ENCODE data around the gene NOP14. TPM values are rescaled to one million over a fixed set of nuclear protein-coding genes. Genes with fewer than 3 reads are reported as not detected.

NOP14 gene
- total RNA-seq, 2 donors from 2014 or later: 6.6 to 21.0 TPM

- DNase-seq (ENCODE audit: low spot score): no peak
- Histone ChIP-seq H3K4me1 (ENCODE audit: control insufficient read depth in 1 of 2, low read depth in 2 of 2) (no peaks in the 10 kb centered on the region), H3K27me3 (replicated peaks; ENCODE audit: insufficient read depth) (no peaks in the 10 kb centered on the region), H3K9me3 (peaks cover 4% of the 10 kb centered on the region), H3K36me3 (no peaks in the 10 kb centered on the region), H3K27ac (no peak overlapping the region), H3K4me3 (no peak overlapping the region)
- no peak for TF ChIP-seq CTCF (IDR thresholded peaks at IDR 0.05)
- no peak for ATAC-seq (ENCODE audit: insufficient number of reproducible peaks, low FRiP score, low read depth)
Measured at GRCh38 chr4:2982012-2982411, 18.8 kb upstream of the NOP14 start.

GRCh38 chr4:2981256-2981819, 18.1 kb upstream of the NOP14 start:
- DNase-seq (ENCODE audit: low spot score) (no peak), ATAC-seq (ENCODE audit: insufficient number of reproducible peaks, low FRiP score, low read depth) (no peak)
- H3K4me1 ChIP-seq (ENCODE audit: control insufficient read depth in 1 of 2, low read depth in 2 of 2): no peaks in the 10 kb centered on the region
- H3K27ac ChIP-seq: no peak overlapping the region
- H3K36me3 ChIP-seq: no peaks in the 10 kb centered on the region
- no peak for TF ChIP-seq CTCF (IDR thresholded peaks at IDR 0.05)
- no peaks in the 10 kb centered on the region for H3K27me3 ChIP-seq (replicated peaks; ENCODE audit: insufficient read depth)
- peaks cover 4% of the 10 kb centered on the region for H3K9me3 ChIP-seq
- no peak overlapping the region for H3K4me3 ChIP-seq

- H3K4me3 ChIP-seq: no peak overlapping the region
- H3K27ac ChIP-seq: no peak overlapping the region
- no peak for TF ChIP-seq CTCF (IDR thresholded peaks at IDR 0.05)
- no peak for DNase-seq (ENCODE audit: low spot score)
- peaks cover 4% of the 10 kb centered on the region for H3K9me3 ChIP-seq
- H3K36me3 ChIP-seq: no peaks in the 10 kb centered on the region
- ATAC-seq (ENCODE audit: insufficient number of reproducible peaks, low FRiP score, low read depth): no peak
- H3K4me1 ChIP-seq (ENCODE audit: control insufficient read depth in 1 of 2, low read depth in 2 of 2): no peaks in the 10 kb centered on the region
- no peaks in the 10 kb centered on the region for H3K27me3 ChIP-seq (replicated peaks; ENCODE audit: insufficient read depth)
Measured at GRCh38 chr4:2977211-2978088, 14.2 kb upstream of the NOP14 start.

- H3K36me3 ChIP-seq: no peaks in the 10 kb centered on the region
- no peak overlapping the region for H3K4me3 ChIP-seq
- DNase-seq (ENCODE audit: low spot score) (no peak), ATAC-seq (ENCODE audit: insufficient number of reproducible peaks, low FRiP score, low read depth) (no peak)
- H3K27ac ChIP-seq: no peak overlapping the region
- TF ChIP-seq CTCF (IDR thresholded peaks at IDR 0.05): no peak
- H3K9me3 ChIP-seq: no peaks in the 10 kb centered on the region
- no peaks in the 10 kb centered on the region for H3K27me3 ChIP-seq (replicated peaks; ENCODE audit: insufficient read depth)
- H3K4me1 ChIP-seq (ENCODE audit: control insufficient read depth in 1 of 2, low read depth in 2 of 2): no peaks in the 10 kb centered on the region
Measured at GRCh38 chr4:2971275-2971674, 8.1 kb upstream of the NOP14 start.

DNA sequence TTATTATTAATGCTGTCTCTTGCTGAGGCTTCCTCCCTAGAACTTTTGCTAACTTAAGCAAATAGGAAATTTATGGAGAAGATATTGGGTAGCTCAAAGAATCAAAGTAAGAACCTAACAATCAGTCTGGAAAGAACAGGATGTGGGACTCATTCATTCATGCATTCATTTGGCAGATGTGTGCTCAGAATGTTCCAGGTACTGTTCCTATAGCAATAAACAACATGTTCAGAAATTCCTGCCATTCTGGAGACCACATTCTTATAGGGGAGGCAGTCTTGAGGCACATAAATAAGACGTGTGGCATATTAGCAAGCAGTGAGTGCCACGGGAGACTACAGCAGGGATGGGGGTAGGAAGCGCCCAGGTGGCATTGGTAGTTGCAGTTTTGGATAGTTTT, 5.2 kb upstream of the NOP14 start:
- H3K4me3 ChIP-seq: no peak overlapping the region
- H3K36me3 ChIP-seq: no peaks in the 10 kb centered on the region
- no peak overlapping the region for H3K27ac ChIP-seq
- no peaks in the 10 kb centered on the region for H3K27me3 ChIP-seq (replicated peaks; ENCODE audit: insufficient read depth)
- no peaks in the 10 kb centered on the region for H3K9me3 ChIP-seq
- DNase-seq (ENCODE audit: low spot score): no peak
- peaks cover 3 to 12% of the 10 kb centered on the region in 2 donors for H3K4me1 ChIP-seq (ENCODE audit: control insufficient read depth in 1 of 2, low read depth in 2 of 2)
- TF ChIP-seq CTCF (IDR thresholded peaks at IDR 0.05): no peak
- no peak for ATAC-seq (ENCODE audit: insufficient number of reproducible peaks, low FRiP score, low read depth)

All from thoracic aorta (tissue), 2 donors.